K562 treated with DMSO at 1 percent for 4 hours (cell line): ENCODE results near the gene IL17RC. TPM values are rescaled to one million over a fixed set of nuclear protein-coding genes. Genes with fewer than 3 reads are reported as not detected.

ENCODE experiments used
- total RNA-seq: library from RNA; unstranded; fragments of 300-600 nt; gene quantifications from 2 replicates; pipeline ENCODE4 v1.2.3, GENCODE V29; 2022; ENCODE audit not compliant: insufficient read depth

IL17RC gene
- total RNA-seq, result 25.2 and 30.3 TPM in 2 replicates

GRCh38 chr3:9916734-9917680, at the start of gene IL17RC:
IL17RC (plus strand) TSS chr3:9917098; CDS start chr3:9917316, 218 bp downstream.

GRCh38 chr3:9879830-9880549, 36.9 kb upstream of the IL17RC start, which contains the start of gene CIDEC:
CIDEC (minus strand) TSS chr3:9880253; CDS start chr3:9878486, 1,767 bp downstream.

GRCh38 chr3:9890249-9891071, 26.4 kb upstream of the IL17RC start, which contains the start of gene JAGN1:
JAGN1 (plus strand) TSS chr3:9890610; CDS start chr3:9890723, 113 bp downstream.

GRCh38 chr3:9902372-9903237, 14.3 kb upstream of the IL17RC start, which contains the start of gene IL17RE:
IL17RE (plus strand) TSS chr3:9902848; CDS start chr3:9902933, 85 bp downstream.

GRCh38 chr3:9933561-9934234, 16.8 kb downstream of the IL17RC start, which contains the start of gene CRELD1:
CRELD1 (plus strand) TSS chr3:9933834; CDS start chr3:9934439, 605 bp downstream.

GRCh38 chr3:9951962-9952805, 35.3 kb downstream of the IL17RC start, which contains the start of gene PRRT3:
PRRT3 (minus strand) TSS chr3:9952408; CDS start chr3:9950115, 2,293 bp downstream.

Other genes starting within 250 kb of the IL17RC start
- not detected in 2 replicates for gene CPNE9, start 213.3 kb upstream of the IL17RC start, total RNA-seq
- gene BRPF1, start 185.4 kb upstream of the IL17RC start, total RNA-seq, result 19.5 and 29.7 TPM in 2 replicates
- gene OGG1, start 167.1 kb upstream of the IL17RC start, total RNA-seq, result 20.9 and 24.2 TPM in 2 replicates
- 16.1 and 20.6 TPM in 2 replicates for gene CAMK1, start 147.2 kb upstream of the IL17RC start, total RNA-seq
- 121 and 126 TPM in 2 replicates for gene TADA3, start 124.6 kb upstream of the IL17RC start, total RNA-seq
- gene ARPC4, start 124.0 kb upstream of the IL17RC start, total RNA-seq, result 31.4 and 43.3 TPM in 2 replicates
- gene TTLL3, start 106.8 kb upstream of the IL17RC start, total RNA-seq, result 36.4 and 73.2 TPM in 2 replicates
- 58.7 and 68.6 TPM in 2 replicates for gene RPUSD3, start 73.1 kb upstream of the IL17RC start, total RNA-seq
- gene CIDEC, start 36.8 kb upstream of the IL17RC start, total RNA-seq, result not detected in 2 replicates
- gene JAGN1, start 26.5 kb upstream of the IL17RC start, total RNA-seq, result 45.5 and 55.9 TPM in 2 replicates
- gene IL17RE, start 14.2 kb upstream of the IL17RC start, total RNA-seq, result 0.47 and 0.73 TPM in 2 replicates
- 14.9 and 18.3 TPM in 2 replicates for gene CRELD1, start 16.7 kb downstream of the IL17RC start, total RNA-seq
- 2.0 and 2.2 TPM in 2 replicates for gene PRRT3, start 35.3 kb downstream of the IL17RC start, total RNA-seq
- 35.7 and 39.9 TPM in 2 replicates for gene EMC3, start 69.7 kb downstream of the IL17RC start, total RNA-seq
- 43.5 and 64.5 TPM in 2 replicates for gene FANCD2, start 109.3 kb downstream of the IL17RC start, total RNA-seq
- gene FANCD2OS, start 191.2 kb downstream of the IL17RC start, total RNA-seq, result not detected in 2 replicates
- gene BRK1, start 198.6 kb downstream of the IL17RC start, total RNA-seq, result 234 and 242 TPM in 2 replicates
- gene VHL, start 224.7 kb downstream of the IL17RC start, total RNA-seq, result 81.1 and 91.2 TPM in 2 replicates
- 4.3 and 6.0 TPM in 2 replicates for gene IRAK2, start 247.8 kb downstream of the IL17RC start, total RNA-seq